ENCODE results near the gene LANCL2.
"Not testable (repeated sequence)": the region's sequence is repeated elsewhere in the genome, so short reads cannot be mapped to it uniquely, and the experiment has no call there.

LANCL2 gene, protein sequence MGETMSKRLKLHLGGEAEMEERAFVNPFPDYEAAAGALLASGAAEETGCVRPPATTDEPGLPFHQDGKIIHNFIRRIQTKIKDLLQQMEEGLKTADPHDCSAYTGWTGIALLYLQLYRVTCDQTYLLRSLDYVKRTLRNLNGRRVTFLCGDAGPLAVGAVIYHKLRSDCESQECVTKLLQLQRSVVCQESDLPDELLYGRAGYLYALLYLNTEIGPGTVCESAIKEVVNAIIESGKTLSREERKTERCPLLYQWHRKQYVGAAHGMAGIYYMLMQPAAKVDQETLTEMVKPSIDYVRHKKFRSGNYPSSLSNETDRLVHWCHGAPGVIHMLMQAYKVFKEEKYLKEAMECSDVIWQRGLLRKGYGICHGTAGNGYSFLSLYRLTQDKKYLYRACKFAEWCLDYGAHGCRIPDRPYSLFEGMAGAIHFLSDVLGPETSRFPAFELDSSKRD

DNA sequence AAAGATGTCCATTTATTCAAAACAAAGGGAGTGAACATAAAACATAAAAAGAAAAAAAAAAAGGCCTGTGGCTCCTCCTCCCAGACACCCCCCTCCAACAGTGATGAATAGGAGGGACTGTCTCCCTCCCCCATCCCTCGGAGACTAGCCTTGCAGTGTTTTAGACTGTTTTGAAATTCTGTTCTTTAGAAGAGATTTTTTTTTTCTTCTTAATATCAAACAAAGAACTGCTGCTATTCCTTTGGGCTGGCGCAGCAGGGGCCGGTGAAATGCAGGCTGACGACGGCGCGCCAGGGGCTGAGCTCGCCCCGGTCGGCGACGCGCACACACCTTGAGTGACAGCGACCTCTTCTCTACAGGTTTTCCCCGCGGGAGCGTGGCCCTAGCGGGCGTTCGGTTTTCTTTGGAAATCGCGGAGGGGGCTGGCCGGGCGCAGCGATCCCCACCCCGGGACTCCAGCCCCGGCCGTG, at the start of gene LANCL2:
LANCL2 (plus strand) TSS at position 133 of the 470 bp plus-strand sequence. CDS start 689 bp downstream, outside the sequence.
- DNase-seq (ENCODE audit: low read depth) = peak; percentile 42

DNA sequence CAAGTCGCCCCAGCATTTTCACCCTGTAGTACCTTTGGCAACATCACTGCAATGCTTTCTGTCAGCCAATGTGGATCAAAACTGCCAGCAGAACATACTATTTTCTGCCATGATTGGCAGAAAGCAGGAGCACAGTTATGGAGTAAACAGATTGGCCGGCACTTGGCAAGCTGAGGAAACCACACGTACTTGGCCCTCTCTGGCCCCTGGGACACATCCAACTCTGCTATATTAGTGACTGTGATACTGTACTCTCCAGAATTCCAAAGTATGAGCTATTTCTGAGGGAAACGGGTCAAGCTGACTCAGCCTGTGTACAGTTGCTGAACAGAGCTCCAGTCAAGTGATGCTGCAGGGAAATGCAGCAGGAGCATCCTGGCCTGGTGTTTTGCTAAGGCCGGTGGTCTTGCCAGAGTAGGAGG, 39.8 kb upstream of the LANCL2 start:
- peak; percentile 96 for DNase-seq (ENCODE audit: low read depth)

DNA sequence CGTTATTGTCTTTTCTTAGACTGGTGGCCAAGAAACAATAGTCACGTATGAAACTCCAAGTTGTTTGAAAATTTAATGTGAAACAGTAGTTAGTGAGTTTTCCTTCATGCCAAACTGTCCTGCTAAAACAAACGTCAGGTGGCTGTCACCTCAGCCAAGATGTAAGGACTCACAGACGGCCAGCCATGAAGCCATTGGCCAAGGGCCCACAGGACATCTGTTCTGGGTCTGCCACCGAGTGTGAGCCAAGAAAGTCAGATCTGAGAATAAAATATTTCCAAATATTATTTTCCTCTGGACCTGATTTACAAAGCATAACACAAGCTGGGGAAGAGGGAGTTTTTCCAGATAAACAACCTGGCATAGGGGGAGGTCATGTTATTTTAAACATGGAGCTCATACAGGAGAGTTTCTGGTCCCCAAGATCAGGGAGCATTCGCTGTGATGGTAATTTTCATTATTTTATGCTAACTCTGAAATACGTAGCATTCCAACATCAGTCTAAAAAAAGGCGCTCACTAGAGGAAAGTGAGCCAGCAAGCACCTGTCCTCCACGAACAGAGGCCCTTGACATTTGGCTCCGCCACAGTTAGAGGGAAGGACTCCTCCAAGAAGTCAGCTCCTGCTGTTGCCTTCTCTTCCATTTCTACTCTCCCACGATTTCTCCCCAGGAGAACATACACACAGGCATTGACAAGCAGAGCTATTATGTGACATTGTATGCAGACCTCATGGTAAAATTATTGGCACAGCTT, 38.9 kb upstream of the LANCL2 start:
- no peak for DNase-seq (ENCODE audit: low read depth)

DNA sequence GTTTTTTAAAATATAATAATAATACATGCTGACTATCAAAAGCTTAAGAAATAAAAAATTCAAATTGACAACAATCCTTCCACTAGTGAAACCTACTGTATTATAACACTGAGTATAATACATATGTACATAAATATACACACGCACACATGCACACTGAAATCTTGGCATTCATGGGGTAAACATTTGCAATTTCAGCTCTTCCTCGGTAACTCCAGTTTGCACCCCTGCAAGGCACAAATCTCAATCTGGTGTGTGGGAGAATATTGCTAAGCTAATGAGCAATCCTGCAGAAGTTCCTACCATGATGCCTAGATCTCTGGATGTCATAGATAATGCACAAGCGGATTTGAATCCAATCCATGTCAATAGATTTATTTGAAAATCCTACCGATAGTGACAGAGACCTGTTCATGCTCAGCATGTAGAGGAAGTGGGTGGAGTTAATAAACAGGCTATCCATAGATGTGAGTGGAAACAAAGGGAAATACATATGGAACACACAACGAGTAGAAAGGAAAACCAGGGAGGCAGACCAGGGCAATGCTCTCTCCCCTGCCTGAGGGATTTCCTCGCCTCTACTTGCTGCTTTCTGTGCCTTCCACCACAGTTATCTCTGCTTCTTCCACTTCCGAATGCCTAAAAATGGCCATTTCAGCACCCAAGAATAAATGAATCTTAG, 38.1 kb upstream of the LANCL2 start:
- no peak for DNase-seq (ENCODE audit: low read depth)

DNA sequence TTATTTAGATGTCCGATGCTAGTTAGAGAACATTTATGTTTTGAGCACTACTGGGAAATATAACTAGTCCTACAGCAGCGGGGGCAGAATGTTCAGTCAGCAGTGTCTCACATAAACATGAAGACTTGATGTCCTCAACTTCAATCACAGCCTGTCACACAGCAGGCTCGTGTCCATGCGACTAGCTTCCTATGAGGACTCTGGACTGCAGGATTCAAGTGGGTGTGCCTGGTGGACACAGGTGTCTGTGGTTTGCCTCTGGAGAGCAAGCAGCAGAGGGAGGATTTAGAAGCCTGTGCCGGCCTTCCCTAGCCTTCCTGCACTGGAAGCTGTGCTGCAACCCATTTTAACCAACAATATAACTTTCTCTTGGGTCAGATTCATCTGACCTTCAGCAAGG, 30.0 kb upstream of the LANCL2 start:
- no peak for DNase-seq (ENCODE audit: low read depth)

DNA sequence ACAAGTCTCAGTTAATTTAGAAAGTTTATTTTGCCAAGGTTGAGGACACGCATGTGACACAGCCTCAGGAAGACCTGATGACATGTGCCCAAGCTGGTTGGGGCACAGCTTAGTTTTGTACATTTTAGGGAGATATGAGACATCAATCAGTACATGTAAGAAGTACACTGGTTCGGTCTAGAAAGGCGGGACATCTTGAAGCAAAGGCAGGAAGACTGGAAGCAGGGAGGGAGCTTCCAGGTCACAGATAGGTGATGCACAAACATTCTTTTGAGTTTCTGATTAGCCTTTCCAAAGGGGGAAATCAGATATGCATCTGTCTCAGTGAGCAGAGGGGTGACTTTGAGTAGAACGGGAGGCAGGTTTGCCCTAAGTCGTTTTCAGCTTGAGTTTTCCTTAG, 29.4 kb upstream of the LANCL2 start:
- DNase-seq (ENCODE audit: low read depth) = no peak

DNA sequence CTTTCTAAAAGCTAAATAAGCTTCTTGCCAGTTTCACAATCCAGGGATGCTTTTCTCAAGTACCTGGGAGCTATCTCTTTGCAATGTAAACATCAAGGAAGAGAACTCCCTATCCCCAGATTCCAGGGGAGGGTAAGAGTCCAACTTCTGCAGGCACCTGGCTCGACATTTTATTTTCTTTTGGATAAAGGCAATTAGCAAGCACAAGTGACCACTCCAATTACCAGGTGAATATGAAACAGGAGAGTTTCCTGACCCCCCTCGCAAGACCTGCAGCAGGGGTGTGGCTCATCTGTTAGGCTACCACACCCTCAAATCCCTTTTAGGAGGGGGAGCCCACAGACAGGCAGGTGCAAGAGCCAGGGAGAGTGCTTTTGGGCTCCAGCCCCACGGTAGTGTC, 28.6 kb upstream of the LANCL2 start:
- no peak for DNase-seq (ENCODE audit: low read depth)

DNA sequence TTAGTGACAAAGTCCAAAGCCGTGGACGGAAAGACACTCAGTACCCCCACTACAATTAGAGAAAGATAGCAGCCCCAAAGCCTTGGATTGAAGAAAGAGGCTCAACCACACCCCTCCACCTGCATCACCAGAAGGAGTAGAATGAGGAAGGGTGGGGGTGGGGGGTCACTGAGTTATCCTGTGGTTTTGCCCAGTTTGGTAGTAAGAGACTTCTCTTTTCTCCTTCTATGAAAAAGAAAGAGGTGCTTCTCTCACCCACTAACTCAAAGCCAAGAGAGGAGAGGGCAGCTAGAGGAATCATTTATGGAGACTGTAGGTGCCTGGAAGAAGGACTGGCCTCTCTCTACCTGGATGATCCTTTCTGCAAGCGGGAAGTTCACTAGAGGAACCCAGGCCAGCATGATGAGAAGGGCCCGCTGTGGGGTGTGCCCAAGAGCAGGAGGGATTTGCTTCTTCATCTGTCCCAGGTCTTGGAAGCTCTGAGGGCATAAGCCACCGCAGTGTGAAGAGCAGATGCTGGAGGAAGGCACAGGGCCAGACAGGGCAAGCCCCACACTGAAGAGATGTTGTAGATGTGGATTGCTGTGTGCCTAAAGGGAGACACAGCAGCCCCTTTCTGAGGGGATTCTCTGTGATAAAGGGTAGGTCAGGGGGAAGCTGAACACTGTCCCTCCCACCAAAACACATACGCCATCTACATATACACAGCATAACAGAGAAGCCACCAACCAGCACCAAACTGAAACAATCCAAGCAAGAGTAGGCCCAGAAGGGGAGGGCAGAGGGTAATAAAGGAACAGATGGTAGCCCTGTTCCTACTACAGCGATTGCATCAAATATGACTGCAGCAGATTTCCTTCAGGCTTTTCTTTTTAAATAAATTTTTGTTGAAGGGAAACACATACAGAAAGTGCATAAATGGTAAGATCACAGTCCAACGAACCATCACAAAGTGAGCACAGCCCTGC, 25.8 kb upstream of the LANCL2 start:
- no peak for DNase-seq (ENCODE audit: low read depth)

DNA sequence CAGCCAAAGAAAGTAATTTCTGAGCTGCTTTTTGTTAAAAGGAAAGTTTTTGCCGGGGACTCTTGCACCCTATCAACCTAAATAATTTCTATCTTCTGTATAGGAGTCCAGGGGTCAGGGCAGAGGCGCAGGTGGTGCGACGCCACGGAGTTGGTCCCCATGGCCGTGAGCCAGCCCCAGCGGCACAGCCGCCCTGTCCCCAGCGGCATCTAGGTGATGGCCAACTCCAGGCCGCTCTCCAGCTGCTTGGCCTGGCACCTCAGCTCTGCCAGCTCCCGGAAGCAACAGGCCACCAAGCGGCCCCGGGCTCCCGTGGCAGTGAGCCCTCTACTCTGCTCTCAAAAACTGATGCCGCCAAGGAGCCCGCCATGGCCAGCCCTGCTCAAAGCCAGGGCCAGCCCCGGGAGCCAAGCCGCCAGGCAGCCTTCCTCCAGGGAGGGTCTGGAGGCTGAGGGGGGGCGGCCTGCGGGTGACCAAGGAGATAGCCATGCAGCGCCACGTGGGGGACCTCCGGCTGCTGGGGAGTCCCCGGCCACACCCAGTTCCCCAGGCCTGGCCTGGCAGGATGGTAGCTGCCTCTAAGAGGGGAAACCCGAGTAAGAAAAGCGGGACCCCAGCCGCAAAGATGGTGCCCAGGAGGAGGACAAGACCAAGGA, 22.8 kb upstream of the LANCL2 start:
- DNase-seq (ENCODE audit: low read depth) = no peak

DNA sequence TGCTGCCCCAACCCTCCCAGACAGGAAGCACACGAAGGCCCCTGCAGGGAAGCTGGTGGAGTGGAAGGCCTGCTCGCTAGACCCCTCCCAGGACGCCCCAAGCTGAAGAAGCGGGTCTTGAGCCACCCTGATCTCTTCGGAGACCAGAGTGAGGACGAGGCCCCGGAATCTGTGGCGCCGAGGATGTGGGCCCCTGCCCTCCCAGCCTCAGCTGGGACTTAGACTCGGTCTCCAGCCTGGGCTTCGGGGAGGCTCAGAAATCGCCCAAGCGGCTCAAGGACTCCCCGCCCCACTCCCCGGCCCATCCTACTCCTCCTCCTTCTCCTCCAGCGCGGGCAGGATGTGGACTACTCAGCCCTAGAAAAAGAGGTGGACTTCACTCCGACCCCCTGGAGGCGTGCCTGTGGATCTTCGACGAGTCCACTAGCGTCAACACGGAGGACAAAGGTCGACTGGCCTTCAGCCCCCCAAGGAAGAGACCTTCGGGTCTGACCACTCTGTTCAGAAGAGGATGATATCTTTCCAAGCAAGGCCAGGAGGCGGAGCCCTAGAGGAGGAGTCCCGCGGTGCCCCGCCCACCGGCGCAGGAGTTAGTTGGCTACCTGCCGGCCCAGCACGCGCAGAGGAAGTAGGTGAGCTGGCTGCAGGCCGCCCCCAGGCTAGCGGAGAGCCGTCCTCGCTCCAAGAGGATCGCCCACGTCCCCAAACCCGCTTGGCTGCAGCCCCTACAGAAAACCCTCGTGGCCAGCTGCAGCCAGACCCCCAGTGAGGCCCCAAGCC, 21.9 kb upstream of the LANCL2 start:
- no peak for DNase-seq (ENCODE audit: low read depth)

DNA sequence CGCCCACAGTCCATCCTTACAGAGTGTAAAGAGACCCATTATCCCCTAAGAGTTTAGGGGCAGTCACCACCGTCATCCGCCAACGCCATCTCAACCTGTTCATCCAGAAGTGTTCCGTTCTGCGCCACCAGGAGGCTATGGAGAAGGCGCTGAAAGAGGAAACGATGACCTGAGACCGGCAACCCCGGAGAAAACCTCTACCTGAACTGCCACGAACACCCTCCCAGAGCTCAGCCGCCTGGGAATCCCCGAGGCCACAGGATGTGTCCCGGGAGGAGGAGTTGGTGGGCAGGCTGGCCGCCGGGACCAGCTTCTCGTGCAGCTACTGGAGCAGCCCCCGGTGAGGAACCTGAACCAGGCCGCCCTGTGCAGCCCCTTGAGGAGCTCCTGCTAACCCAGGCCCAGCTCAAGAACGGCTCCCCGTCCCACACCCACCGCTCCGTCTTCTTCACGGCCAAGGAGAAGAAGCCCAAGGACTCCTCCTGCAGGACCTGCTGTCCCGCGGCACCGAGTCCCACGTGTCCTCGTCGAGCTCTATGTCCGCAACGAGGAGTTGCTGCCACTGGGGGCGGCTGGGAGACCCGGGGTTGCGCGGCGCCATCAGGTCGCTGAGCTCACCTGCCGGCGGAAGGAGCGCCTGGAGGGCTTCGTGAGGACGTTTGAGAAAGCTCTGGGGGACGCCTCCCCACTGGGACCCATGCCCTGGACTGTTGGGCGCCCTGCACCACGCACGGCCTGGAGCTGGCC, 21.1 kb upstream of the LANCL2 start:
- DNase-seq (ENCODE audit: low read depth) = no peak

DNA sequence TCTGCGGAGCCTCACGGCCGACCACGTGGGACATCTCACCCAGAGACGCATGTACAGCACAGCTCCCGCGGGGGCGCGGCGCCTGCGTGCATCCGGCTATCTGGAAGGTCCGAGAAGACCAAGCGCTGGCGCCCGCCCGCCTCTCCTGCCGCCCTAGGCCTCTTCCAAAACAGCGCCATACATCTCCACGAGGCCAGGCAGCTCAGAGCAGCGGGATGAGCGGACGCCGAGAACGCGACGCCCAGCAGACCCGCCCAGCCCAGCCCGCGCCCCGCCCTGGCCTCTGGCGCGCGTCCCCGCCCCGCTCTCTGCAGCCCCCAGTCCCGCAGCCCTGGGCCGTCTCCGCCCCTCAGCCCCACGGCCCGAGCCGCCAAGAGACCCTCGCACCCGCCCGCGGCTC, 20.3 kb upstream of the LANCL2 start:
- no peak for DNase-seq (ENCODE audit: low read depth)

DNA sequence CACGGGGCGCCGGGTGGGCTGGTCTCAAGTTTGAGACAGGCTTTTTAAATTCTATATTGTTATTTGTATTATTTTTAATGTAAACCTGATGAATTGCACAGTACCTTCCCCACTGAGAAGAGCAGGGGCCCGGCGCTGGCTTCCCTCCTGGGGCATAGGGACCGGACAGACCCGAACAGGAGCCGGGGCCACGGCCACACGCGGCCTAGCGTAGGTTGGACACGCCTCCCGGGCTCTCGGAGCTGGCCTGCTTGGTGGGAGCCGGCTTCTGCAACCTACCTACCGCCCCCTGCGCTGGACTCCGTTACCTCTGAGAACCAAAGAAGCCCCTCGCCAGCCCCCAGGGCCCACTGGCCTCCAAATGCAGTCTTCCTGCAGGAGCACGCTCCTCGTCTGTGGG, 19.8 kb upstream of the LANCL2 start:
- no peak for DNase-seq (ENCODE audit: low read depth)

DNA sequence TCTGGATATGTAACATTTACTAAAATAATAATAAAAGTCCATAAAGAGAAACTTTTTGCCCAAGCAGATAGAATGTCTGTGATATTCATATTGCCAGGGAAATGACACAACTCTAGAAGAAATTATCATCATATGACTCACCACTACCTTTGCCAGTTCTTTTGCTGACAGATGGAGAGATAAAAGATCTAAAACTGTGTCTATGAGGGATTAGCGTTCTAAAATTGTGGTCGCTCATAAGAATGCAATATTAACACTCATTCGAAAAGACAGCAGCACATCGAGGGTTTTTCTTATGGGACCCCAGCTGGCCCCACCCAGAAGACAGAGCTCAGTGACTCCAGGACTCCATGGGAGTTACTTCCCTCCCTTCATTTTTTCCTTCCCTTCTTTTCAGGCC, 16.6 kb upstream of the LANCL2 start:
- DNase-seq (ENCODE audit: low read depth) = peak; percentile 67

DNA sequence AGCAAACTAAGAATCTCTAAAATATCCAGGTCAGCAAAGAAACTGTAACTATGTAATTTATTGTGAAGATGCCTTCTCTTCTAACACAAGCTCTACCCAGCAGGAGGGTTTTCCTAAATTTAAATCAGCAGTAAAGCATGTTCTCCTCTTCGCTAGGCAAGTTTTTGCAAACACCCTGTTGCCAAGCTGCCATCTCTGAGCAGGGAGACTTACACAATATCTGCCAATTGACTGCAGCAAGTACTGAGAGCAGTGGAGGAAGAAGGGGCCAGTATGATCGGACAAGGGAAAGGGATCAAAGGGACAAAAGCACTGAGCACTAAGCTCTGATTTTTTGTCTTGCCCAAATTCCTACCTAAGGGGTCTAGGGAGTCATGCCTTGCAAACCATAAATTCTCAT, 16.0 kb upstream of the LANCL2 start:
- DNase-seq (ENCODE audit: low read depth) = no peak

DNA sequence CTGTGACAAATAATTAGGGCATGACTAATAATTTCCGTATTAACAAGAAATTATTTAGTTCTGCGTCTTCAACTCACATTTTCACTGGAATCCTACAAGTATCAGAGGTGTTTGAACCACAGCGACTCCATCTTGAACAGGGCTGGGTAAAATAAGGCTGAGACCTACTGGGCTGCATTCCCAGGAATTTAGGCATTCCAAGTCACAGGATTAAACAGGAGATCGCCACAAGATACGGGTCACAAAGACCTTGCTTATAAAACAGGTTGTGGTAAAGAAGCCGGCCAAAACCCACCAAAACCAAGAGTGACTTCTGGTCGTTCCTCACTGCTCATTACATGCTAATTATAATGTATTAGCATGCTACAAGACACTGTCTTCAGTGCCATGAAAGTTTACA, 14.9 kb upstream of the LANCL2 start:
- DNase-seq (ENCODE audit: low read depth) = no peak

DNA sequence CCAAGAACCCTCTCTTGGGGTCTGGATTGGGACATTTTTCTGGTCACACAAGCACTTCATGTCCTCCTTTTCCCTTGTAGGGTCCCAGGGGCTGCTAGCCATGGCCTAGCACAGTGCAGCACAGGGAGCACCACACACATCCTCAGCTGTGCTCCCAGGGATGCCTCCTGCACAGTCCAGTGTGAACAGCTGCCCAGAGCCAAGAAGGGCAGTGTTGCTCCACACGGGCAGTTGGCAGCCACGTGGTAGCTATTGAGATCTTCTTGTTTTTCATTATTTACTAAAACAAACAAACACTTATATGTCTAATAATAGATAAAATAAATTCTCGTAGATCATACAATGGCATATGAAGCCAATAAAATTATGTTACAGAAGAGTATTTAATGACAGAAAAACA, 13.9 kb upstream of the LANCL2 start:
- no peak for DNase-seq (ENCODE audit: low read depth)

DNA sequence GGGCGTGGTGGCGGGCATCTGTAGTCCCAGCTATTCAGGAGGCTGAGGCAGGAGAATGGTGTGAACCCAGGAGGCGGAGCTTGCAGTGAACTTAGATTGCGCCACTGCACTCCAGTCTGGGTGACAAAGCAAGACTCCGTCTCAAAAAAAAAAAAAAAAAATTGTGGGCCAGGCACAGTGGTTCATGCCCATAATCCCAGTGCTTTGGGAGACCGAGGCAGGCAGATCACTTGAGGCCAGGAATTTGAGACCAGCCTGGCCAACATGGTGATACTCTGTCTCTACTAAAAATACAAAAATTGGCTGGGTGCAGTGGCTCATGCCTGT, 12.2 kb upstream of the LANCL2 start:
- not testable (repeated sequence) for DNase-seq (ENCODE audit: low read depth)

DNA sequence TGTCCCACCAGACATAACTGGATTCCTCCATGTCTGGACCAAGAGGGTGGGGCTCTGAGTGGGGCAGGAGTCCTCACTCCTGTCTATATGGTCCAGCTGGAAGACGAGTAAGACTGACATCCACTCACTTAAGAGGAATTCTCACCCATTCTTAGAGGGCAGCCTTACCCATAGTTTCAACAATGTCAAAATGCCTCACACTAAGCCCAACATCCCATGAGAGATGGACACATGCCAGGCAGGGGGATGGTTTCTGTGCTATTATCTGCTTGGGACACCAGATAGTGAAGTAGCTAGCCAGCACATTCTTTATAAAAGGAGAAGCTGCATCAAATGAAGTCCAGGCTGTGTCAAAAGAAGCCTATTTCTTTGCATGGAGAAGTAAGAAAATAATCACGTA, 4.7 kb upstream of the LANCL2 start:
- DNase-seq (ENCODE audit: low read depth) = peak; percentile 64

DNA sequence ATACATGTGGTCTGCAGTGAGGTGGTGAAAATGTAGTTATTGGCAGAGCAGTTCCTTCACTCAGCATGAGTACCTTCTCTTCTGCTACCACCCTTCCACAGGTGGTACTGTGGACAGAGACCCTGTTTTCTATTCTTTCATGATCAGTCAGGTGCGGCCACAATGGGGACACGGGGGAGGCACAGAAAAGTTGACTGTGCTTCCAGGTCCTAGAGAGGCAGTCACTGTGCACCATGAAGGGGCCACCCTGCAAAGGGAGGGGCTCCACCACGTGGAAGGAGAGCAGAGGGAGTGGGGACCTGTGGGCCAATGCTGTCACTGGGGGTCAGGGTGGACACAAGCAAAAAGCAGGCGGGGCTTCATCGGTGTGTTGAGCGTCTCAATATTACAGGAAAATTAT, 3.6 kb upstream of the LANCL2 start:
- no peak for DNase-seq (ENCODE audit: low read depth)
